ENCODE data around the gene FGF5. TPM values are rescaled to one million over a fixed set of nuclear protein-coding genes. Genes with fewer than 3 reads are reported as not detected.
A peak's percentile ranks its signal among the peaks of the same experiment; 100 is the strongest.

The FGF5 gene
- total RNA-seq, 1 experiment from 2014 or later = not detected

- intact Hi-C loops (cut with micrococcal nuclease; ENCODE audit: unreplicated experiment) = loop anchor here (5.0 kb wide), 1 partner anchor 100 kb away; no protein-coding TSS in a partner anchor
- no peak for TF ChIP-seq EZH2 (IDR thresholded peaks at IDR 0.05; ENCODE audit: low read depth)
- no peak for TF ChIP-seq CTCF (conservative IDR thresholded peaks at IDR 0.05)
- H3K4me1 ChIP-seq (replicated peaks; ENCODE audit: insufficient read depth) = no peaks in the 10 kb centered on the region
- no peaks in the 10 kb centered on the region for H3K36me3 ChIP-seq (ENCODE audit: low read depth)
- CTCF ChIA-PET = interaction anchor here (0.6 kb wide), 2 partner anchors 110 to 833 kb away, joined by 3 to 10 read pairs; no protein-coding TSS in a partner anchor
- no peaks in the 10 kb centered on the region for H3F3A ChIP-seq (ENCODE audit: insufficient read depth, low read depth)
- POLR2A ChIA-PET (ENCODE audit: unreplicated experiment) = interaction anchor here (0.5 kb wide), 2 partner anchors 11 to 28 kb away, joined by 3 to 5 read pairs; no protein-coding TSS in a partner anchor
- no peaks in the 10 kb centered on the region for H3K9me3 ChIP-seq (ENCODE audit: insufficient read depth, low read depth)
- no peak overlapping the region for H3K27ac ChIP-seq
- H3K4me2 ChIP-seq = no peak overlapping the region
- H3K9me2 ChIP-seq (ENCODE audit: insufficient read depth) = no peaks in the 10 kb centered on the region
- no peaks in the 10 kb centered on the region for H3K27me3 ChIP-seq (ENCODE audit: insufficient read depth, low read depth)
- no TSS peak for BruUV-seq (replicated peaks)
- no peak overlapping the region for H3K4me3 ChIP-seq
- H2AFZ ChIP-seq = no peak overlapping the region
- H4K20me1 ChIP-seq (ENCODE audit: insufficient read depth) = no peaks in the 10 kb centered on the region
- no peaks in the 10 kb centered on the region for H3K79me2 ChIP-seq (ENCODE audit: low read depth)
- peak in 1 of 2 experiments; percentile 12 for DNase-seq
These were observed 56.3 kb downstream of the FGF5 start for GRCh38 chr4:80322716-80323115.

DNA sequence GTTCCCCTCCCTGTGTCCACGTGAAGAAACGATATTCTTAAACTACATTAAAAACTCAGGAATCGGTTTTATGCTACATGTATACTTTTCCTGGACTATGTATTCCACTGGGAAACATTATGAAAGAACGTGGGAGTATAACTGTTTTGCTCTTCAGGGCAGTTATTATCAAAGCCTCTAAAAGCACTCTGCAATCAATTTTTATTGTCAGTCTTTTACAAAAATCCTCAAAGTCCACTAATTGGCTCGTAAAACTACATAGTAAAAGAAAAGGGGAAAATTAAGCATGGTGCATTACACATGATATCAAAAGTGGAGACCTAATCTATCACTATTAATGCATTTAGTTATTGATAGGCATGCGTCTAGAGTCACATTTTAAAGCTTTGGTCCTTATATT is 57.7 kb downstream of the FGF5 start:
- Histone ChIP-seq H3K9me2 (ENCODE audit: insufficient read depth) (no peaks in the 10 kb centered on the region), H2AFZ (no peak overlapping the region), H3K9me3 (ENCODE audit: insufficient read depth, low read depth) (no peaks in the 10 kb centered on the region), H3K27me3 (ENCODE audit: insufficient read depth, low read depth) (no peaks in the 10 kb centered on the region), H3K79me2 (ENCODE audit: low read depth) (no peaks in the 10 kb centered on the region), H3F3A (ENCODE audit: insufficient read depth, low read depth) (no peaks in the 10 kb centered on the region), H3K4me1 (replicated peaks; ENCODE audit: insufficient read depth) (no peaks in the 10 kb centered on the region), H3K4me3 (no peak overlapping the region), H3K36me3 (ENCODE audit: low read depth) (no peaks in the 10 kb centered on the region), H3K27ac (no peak overlapping the region), H4K20me1 (ENCODE audit: insufficient read depth) (no peaks in the 10 kb centered on the region), H3K4me2 (no peak overlapping the region)
- no peak for TF ChIP-seq EZH2 (IDR thresholded peaks at IDR 0.05; ENCODE audit: low read depth)
- BruUV-seq (replicated peaks) = no TSS peak
- intact Hi-C loops (cut with micrococcal nuclease; ENCODE audit: unreplicated experiment) = loop anchor here (5.0 kb wide), 1 partner anchor 102 kb away; no protein-coding TSS in a partner anchor
- POLR2A ChIA-PET (ENCODE audit: unreplicated experiment) = no interaction called here
- CTCF ChIA-PET = no interaction called here
- no peak for DNase-seq

GRCh38 chr4:80331693-80332092 is 65.2 kb downstream of the FGF5 start:
- Histone ChIP-seq H3K4me3 (no peak overlapping the region), H2AFZ (no peak overlapping the region), H3K9me2 (ENCODE audit: insufficient read depth) (no peaks in the 10 kb centered on the region), H3K9me3 (ENCODE audit: insufficient read depth, low read depth) (no peaks in the 10 kb centered on the region), H3K4me2 (no peak overlapping the region), H3K4me1 (replicated peaks; ENCODE audit: insufficient read depth) (no peaks in the 10 kb centered on the region; the same call in 1 of the 2 replicates), H4K20me1 (ENCODE audit: insufficient read depth) (no peaks in the 10 kb centered on the region), H3F3A (ENCODE audit: insufficient read depth, low read depth) (no peaks in the 10 kb centered on the region), H3K27ac (no peak overlapping the region), H3K79me2 (ENCODE audit: low read depth) (no peaks in the 10 kb centered on the region), H3K27me3 (ENCODE audit: insufficient read depth, low read depth) (no peaks in the 10 kb centered on the region), H3K36me3 (ENCODE audit: low read depth) (no peaks in the 10 kb centered on the region)
- ChIA-PET POLR2A (ENCODE audit: unreplicated experiment) (no interaction called here), CTCF (interaction anchor here (0.7 kb wide), 1 partner anchor 29 kb away, joined by 4 read pairs; no protein-coding TSS in a partner anchor)
- no peak for DNase-seq
- intact Hi-C loops (cut with micrococcal nuclease; ENCODE audit: unreplicated experiment) = no loop called here
- TF ChIP-seq CTCF (conservative IDR thresholded peaks at IDR 0.05) (no peak), EZH2 (IDR thresholded peaks at IDR 0.05; ENCODE audit: low read depth) (no peak)
- BruUV-seq (replicated peaks) = no TSS peak

GRCh38 chr4:80333121-80333520 is 66.7 kb downstream of the FGF5 start:
- no peaks in the 10 kb centered on the region for H3K27me3 ChIP-seq (ENCODE audit: insufficient read depth, low read depth)
- CTCF ChIA-PET = interaction anchor here (0.6 kb wide), 1 partner anchor 113 kb away, joined by 3 read pairs; no protein-coding TSS in a partner anchor
- intact Hi-C loops (cut with micrococcal nuclease; ENCODE audit: unreplicated experiment) = no loop called here

More at GRCh38 chr4:80333121-80333520, 66.7 kb downstream of the FGF5 start:
- H3K4me1 ChIP-seq (replicated peaks; ENCODE audit: insufficient read depth) = no peaks in the 10 kb centered on the region; the same call in 1 of the 2 replicates
- no peaks in the 10 kb centered on the region for H3K79me2 ChIP-seq (ENCODE audit: low read depth)
- H4K20me1 ChIP-seq (ENCODE audit: insufficient read depth) = no peaks in the 10 kb centered on the region
- POLR2A ChIA-PET (ENCODE audit: unreplicated experiment) = no interaction called here
- H3K4me2 ChIP-seq = no peak overlapping the region
- no peak overlapping the region for H3K27ac ChIP-seq
- TF ChIP-seq CTCF (conservative IDR thresholded peaks at IDR 0.05) = no peak
- no peak for TF ChIP-seq EZH2 (IDR thresholded peaks at IDR 0.05; ENCODE audit: low read depth)
- no peaks in the 10 kb centered on the region for H3K9me3 ChIP-seq (ENCODE audit: insufficient read depth, low read depth)
- H2AFZ ChIP-seq = no peak overlapping the region
- no peaks in the 10 kb centered on the region for H3K36me3 ChIP-seq (ENCODE audit: low read depth)
- no peak for DNase-seq
- H3K9me2 ChIP-seq (ENCODE audit: insufficient read depth) = no peaks in the 10 kb centered on the region
- H3F3A ChIP-seq (ENCODE audit: insufficient read depth, low read depth) = no peaks in the 10 kb centered on the region
- no TSS peak for BruUV-seq (replicated peaks)
- H3K4me3 ChIP-seq = no peak overlapping the region

All from PC-9 (cell line).